Activated CD4-positive, alpha-beta T cell treated with anti-CD3 and anti-CD28 coated beads, Interleukin-10, Interleukin-2, amounts not matched to agents 100 ng/mL and 50 ng/mL, durations not matched to agents 16 hours and 8 hours (primary cell): ENCODE data around the gene HERPUD2.

ENCODE experiments used
- DNase-seq: peaks from one replicate; pipeline ENCODE4 v3.0.0-alpha.2; 2020

The HERPUD2 gene

GRCh38 chr7:35694784-35695472 is at the start of gene HERPUD2:
Gene HERPUD2, minus strand, starts transcription at chr7:35695135. Its CDS starts 805 bp downstream, at chr7:35694330.
- peak; percentile 95 for DNase-seq

- DNase-seq, result no peak
Observed at GRCh38 chr7:35738889-35739288, 44.0 kb upstream of the HERPUD2 start.

- no peak for DNase-seq
Observed at GRCh38 chr7:35736725-35737124, 41.8 kb upstream of the HERPUD2 start.

GRCh38 chr7:35735396-35735795 is 40.5 kb upstream of the HERPUD2 start:
- DNase-seq, result no peak

GRCh38 chr7:35734001-35734483 is 39.1 kb upstream of the HERPUD2 start:
- DNase-seq, result no peak

- DNase-seq, result no peak
Observed at GRCh38 chr7:35731349-35731748, 36.4 kb upstream of the HERPUD2 start.

- peak; percentile 84 for DNase-seq
Observed at GRCh38 chr7:35729061-35729783, 34.3 kb upstream of the HERPUD2 start.

- peak; percentile 23 for DNase-seq
Observed at GRCh38 chr7:35728412-35729060, 33.6 kb upstream of the HERPUD2 start.

GRCh38 chr7:35727571-35727970 is 32.6 kb upstream of the HERPUD2 start:
- DNase-seq, result peak; percentile 87

- no peak for DNase-seq
Observed at GRCh38 chr7:35726654-35727053, 31.7 kb upstream of the HERPUD2 start.

GRCh38 chr7:35725280-35725680 is 30.3 kb upstream of the HERPUD2 start:
- peak; percentile 80 for DNase-seq

- peak; percentile 84 for DNase-seq
Observed at GRCh38 chr7:35723011-35723410, 28.1 kb upstream of the HERPUD2 start.

- DNase-seq, result peak; percentile 92
Observed at GRCh38 chr7:35722054-35722849, 27.3 kb upstream of the HERPUD2 start.

GRCh38 chr7:35721288-35721687 is 26.4 kb upstream of the HERPUD2 start:
- DNase-seq, result no peak

GRCh38 chr7:35720849-35721248 is 25.9 kb upstream of the HERPUD2 start:
- DNase-seq, result no peak

GRCh38 chr7:35720032-35720431 is 25.1 kb upstream of the HERPUD2 start:
- DNase-seq, result no peak

- DNase-seq, result no peak
Observed at GRCh38 chr7:35718047-35718446, 23.1 kb upstream of the HERPUD2 start.

GRCh38 chr7:35717516-35717915 is 22.6 kb upstream of the HERPUD2 start:
- DNase-seq, result no peak

GRCh38 chr7:35717013-35717412 is 22.1 kb upstream of the HERPUD2 start:
- no peak for DNase-seq

GRCh38 chr7:35716038-35716803 is 21.3 kb upstream of the HERPUD2 start:
- DNase-seq, result no peak

- no peak for DNase-seq
Observed at GRCh38 chr7:35714862-35715261, 19.9 kb upstream of the HERPUD2 start.

- no peak for DNase-seq
Observed at GRCh38 chr7:35714407-35714806, 19.5 kb upstream of the HERPUD2 start.
